ENCODE data around the gene STAMBP.
"Not testable (repeated sequence)": the region's sequence is repeated elsewhere in the genome, so short reads cannot be mapped to it uniquely, and the experiment has no call there.

The STAMBP gene

GRCh38 chr2:73828818-73829570, at the start of gene STAMBP:
Gene STAMBP, plus strand, starts transcription at chr2:73828961. Its CDS starts 1,896 bp downstream, at chr2:73830857.
- peak; percentile 96 for DNase-seq (ENCODE audit: low read depth)
- no peak for TF ChIP-seq CTCF (IDR thresholded peaks at IDR 0.05; ENCODE audit: insufficient read depth, low read depth, low read length, missing control alignments)
- H3K4me3 ChIP-seq (ENCODE audit: low read depth, low read length) = peak within 1 kb of the TSS; percentile 69

- DNase-seq (ENCODE audit: low read depth) = peak; percentile 97
- TF ChIP-seq CTCF (IDR thresholded peaks at IDR 0.05; ENCODE audit: insufficient read depth, low read depth, low read length, missing control alignments) = peak; percentile 91
Measured at GRCh38 chr2:73779467-73780236, 49.1 kb upstream of the STAMBP start, which contains the start of gene DUSP11. Gene DUSP11, minus strand, starts transcription at chr2:73780103. Its CDS starts 129 bp downstream, at chr2:73779974.

GRCh38 chr2:73780237-73780582, 48.6 kb upstream of the STAMBP start:
- no peak for TF ChIP-seq CTCF (IDR thresholded peaks at IDR 0.05; ENCODE audit: insufficient read depth, low read depth, low read length, missing control alignments)
- peak overlapping the region; percentile 23 for H3K4me3 ChIP-seq (ENCODE audit: low read depth, low read length)

More at GRCh38 chr2:73779467-73780236, 49.1 kb upstream of the STAMBP start, which contains the start of gene DUSP11:
- peak within 1 kb of the TSS; percentile 62 for H3K4me3 ChIP-seq (ENCODE audit: low read depth, low read length)

GRCh38 chr2:73783402-73783801, 45.4 kb upstream of the STAMBP start:
- not testable (repeated sequence) for H3K4me3 ChIP-seq (ENCODE audit: low read depth, low read length); DNase-seq (ENCODE audit: low read depth)

More at GRCh38 chr2:73780237-73780582, 48.6 kb upstream of the STAMBP start:
- DNase-seq (ENCODE audit: low read depth) = no peak

- DNase-seq (ENCODE audit: low read depth); H3K4me3 ChIP-seq (ENCODE audit: low read depth, low read length): not testable (repeated sequence)
Measured at GRCh38 chr2:73783883-73784282, 44.9 kb upstream of the STAMBP start, which contains the start of gene C2orf78. Gene C2orf78, plus strand, starts transcription at chr2:73784183. Its CDS starts 127 bp downstream, at chr2:73784310.

GRCh38 chr2:73811878-73812277, 16.9 kb upstream of the STAMBP start:
- no peak for TF ChIP-seq CTCF (IDR thresholded peaks at IDR 0.05; ENCODE audit: insufficient read depth, low read depth, low read length, missing control alignments)

GRCh38 chr2:73812635-73813034, 16.1 kb upstream of the STAMBP start:
- no peak overlapping the region for H3K4me3 ChIP-seq (ENCODE audit: low read depth, low read length)
- TF ChIP-seq CTCF (IDR thresholded peaks at IDR 0.05; ENCODE audit: insufficient read depth, low read depth, low read length, missing control alignments) = no peak
- DNase-seq (ENCODE audit: low read depth) = no peak

More at GRCh38 chr2:73811878-73812277, 16.9 kb upstream of the STAMBP start:
- DNase-seq (ENCODE audit: low read depth) = no peak
- H3K4me3 ChIP-seq (ENCODE audit: low read depth, low read length) = no peak overlapping the region

Data from GM12865 (cell line).